ENCODE results near the gene RAB11FIP5. TPM values are rescaled to one million over a fixed set of nuclear protein-coding genes. Genes with fewer than 3 reads are reported as not detected.
"Not testable (repeated sequence)": the region's sequence is repeated elsewhere in the genome, so short reads cannot be mapped to it uniquely, and the experiment has no call there.

RAB11FIP5 gene
- total RNA-seq, 6 donors from 2014 or later = 21.0 to 35.3 (median 29.9) TPM

GRCh38 chr2:73099486-73099885, 13.3 kb downstream of the RAB11FIP5 start:
- H3K27me3 ChIP-seq = no peaks in the 10 kb centered on the region
- WGBS, 2 donors = 80% methylated on average over 2 of the region's 3 CpGs; no CpG with 5 or more reads in 1 of the 2 donors
- no peak overlapping the region for H3K27ac ChIP-seq
- peaks cover 0 to 8% (median 4%) of the 10 kb centered on the region in 4 donors for H3K4me1 ChIP-seq
- H3K36me3 ChIP-seq = no peaks in the 10 kb centered on the region
- TF ChIP-seq CTCF (IDR thresholded peaks at IDR 0.05) (no peak), POLR2A (IDR thresholded peaks at IDR 0.05) (no peak), POLR2AphosphoS5 (IDR thresholded peaks at IDR 0.05) (no peak), EP300 (IDR thresholded peaks at IDR 0.05) (no peak)
- DNase-seq = no peak
- no peaks in the 10 kb centered on the region for H3K9me3 ChIP-seq
- no peak for ATAC-seq (ENCODE audit: low FRiP score in 2 of 2)
- H3K4me3 ChIP-seq = no peak overlapping the region

GRCh38 chr2:73095910-73096309, 16.8 kb downstream of the RAB11FIP5 start:
- H3K4me1 ChIP-seq = peaks cover 0 to 8% (median 3%) of the 10 kb centered on the region in 4 donors
- WGBS, 2 donors = 91% methylated on average over 3 of the region's 3 CpGs; no CpG with 5 or more reads in 1 of the 2 donors
- no peaks in the 10 kb centered on the region for H3K9me3 ChIP-seq
- DNase-seq = no peak
- H3K36me3 ChIP-seq = no peaks in the 10 kb centered on the region
- no peak for ATAC-seq (ENCODE audit: low FRiP score in 2 of 2)
- H3K4me3 ChIP-seq = no peak overlapping the region
- no peak for TF ChIP-seq POLR2AphosphoS5 (IDR thresholded peaks at IDR 0.05)
- TF ChIP-seq POLR2A (IDR thresholded peaks at IDR 0.05) = no peak
- no peak for TF ChIP-seq EP300 (IDR thresholded peaks at IDR 0.05)
- no peak for TF ChIP-seq CTCF (IDR thresholded peaks at IDR 0.05)
- no peak overlapping the region for H3K27ac ChIP-seq
- H3K27me3 ChIP-seq = no peaks in the 10 kb centered on the region

- not testable (repeated sequence) for DNase-seq; H3K4me3 ChIP-seq; ATAC-seq (ENCODE audit: low FRiP score in 2 of 2); H3K27me3 ChIP-seq; H3K36me3 ChIP-seq; H3K4me1 ChIP-seq; H3K27ac ChIP-seq; H3K9me3 ChIP-seq
- WGBS, 2 donors = 80 to 91% methylated on average over 17 of the region's 17 CpGs
Observed at GRCh38 chr2:73093601-73094218, 19.0 kb downstream of the RAB11FIP5 start.

- Histone ChIP-seq H3K27ac (no peak overlapping the region), H3K9me3 (no peaks in the 10 kb centered on the region), H3K36me3 (peaks cover 0 to 18% (median 10%) of the 10 kb centered on the region in 4 donors), H3K4me1 (peaks cover 0 to 8% (median 6%) of the 10 kb centered on the region in 4 donors), H3K27me3 (no peaks in the 10 kb centered on the region), H3K4me3 (no peak overlapping the region)
- WGBS, 2 donors = 59 to 64% methylated on average over 7 of the region's 7 CpGs
- DNase-seq = no peak
- TF ChIP-seq EP300 (IDR thresholded peaks at IDR 0.05) (no peak), POLR2A (IDR thresholded peaks at IDR 0.05) (no peak), CTCF (IDR thresholded peaks at IDR 0.05) (no peak), POLR2AphosphoS5 (IDR thresholded peaks at IDR 0.05) (no peak)
- no peak for ATAC-seq (ENCODE audit: low FRiP score in 2 of 2)
Observed at GRCh38 chr2:73092146-73092783, 20.5 kb downstream of the RAB11FIP5 start.

GRCh38 chr2:73091696-73092095, 21.1 kb downstream of the RAB11FIP5 start:
- 90 to 96% methylated on average over 11 of the region's 11 CpGs for WGBS, 2 donors
- no peak for DNase-seq
- peaks cover 0 to 24% (median 10%) of the 10 kb centered on the region in 4 donors for H3K36me3 ChIP-seq
- no peaks in the 10 kb centered on the region for H3K9me3 ChIP-seq
- no peak overlapping the region for H3K27ac ChIP-seq
- TF ChIP-seq POLR2A (IDR thresholded peaks at IDR 0.05) (no peak), CTCF (IDR thresholded peaks at IDR 0.05) (no peak), EP300 (IDR thresholded peaks at IDR 0.05) (no peak), POLR2AphosphoS5 (IDR thresholded peaks at IDR 0.05) (no peak)
- no peak for ATAC-seq (ENCODE audit: low FRiP score in 2 of 2)
- no peaks in the 10 kb centered on the region for H3K27me3 ChIP-seq
- no peak overlapping the region for H3K4me3 ChIP-seq
- H3K4me1 ChIP-seq = peaks cover 0 to 8% (median 6%) of the 10 kb centered on the region in 4 donors
